ENCODE data around the gene PHOSPHO1.

The PHOSPHO1 gene

GRCh38 chr17:49223168-49223516 lies 7.4 kb downstream of the PHOSPHO1 start:
- DNase-seq: no peak
- intact Hi-C loops (cut with DNase I): loop anchor here (10.0 kb wide), 1 partner anchor 72 kb away; no protein-coding TSS in a partner anchor

GRCh38 chr17:49219987-49220386 lies 10.6 kb downstream of the PHOSPHO1 start:
- intact Hi-C loops (cut with DNase I): loop anchor here (10.0 kb wide), 1 partner anchor 75 kb away; no protein-coding TSS in a partner anchor
- DNase-seq: no peak

DNA sequence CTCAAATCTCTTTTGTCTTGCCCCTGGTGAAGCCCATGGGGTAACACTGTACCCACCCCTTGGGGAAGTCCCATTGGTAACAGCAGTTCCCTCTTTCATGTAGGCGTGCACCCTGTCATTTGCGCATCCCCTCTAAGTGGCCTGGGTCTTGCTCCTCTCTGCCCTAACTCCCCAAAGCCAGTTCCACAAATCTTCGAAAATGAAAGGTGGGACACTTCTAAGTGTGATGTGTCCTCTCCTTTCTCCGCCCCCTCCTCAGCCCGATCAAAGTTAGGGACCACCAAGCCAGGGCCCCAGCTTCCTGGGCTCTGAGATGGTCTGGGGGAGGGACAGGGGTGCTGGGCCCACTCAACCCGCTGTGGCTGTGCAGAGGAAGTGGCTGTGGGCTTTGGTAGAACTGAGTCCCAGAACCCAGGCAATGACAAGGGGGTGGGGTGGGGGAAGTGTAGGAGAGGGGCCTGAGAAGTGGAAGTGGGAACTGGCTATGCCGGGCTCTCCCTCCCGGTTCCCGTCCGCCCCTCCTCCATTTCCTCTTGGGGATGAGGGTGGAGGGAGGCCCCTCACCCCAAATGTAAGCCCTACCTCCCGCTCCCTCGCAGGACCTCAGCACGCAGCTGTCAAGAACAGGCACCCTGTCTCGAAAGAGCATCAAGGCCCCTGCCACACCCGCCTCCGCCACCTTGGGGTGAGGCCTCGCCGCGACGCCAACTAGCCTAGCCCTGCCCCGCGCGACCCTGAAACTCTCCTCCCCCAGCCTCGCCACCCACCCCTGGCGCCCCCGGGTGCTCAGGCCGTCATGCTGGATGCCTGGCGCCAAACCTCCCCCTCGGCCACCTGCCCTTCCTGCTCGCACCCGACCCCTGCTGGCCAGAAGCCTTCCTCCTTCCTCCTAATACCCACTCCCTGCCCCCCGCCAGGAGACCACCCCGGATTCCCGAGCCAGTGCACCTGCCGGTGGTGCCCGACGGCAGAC lies 11.4 kb downstream of the PHOSPHO1 start:
- peak in 1 of 10 donors; percentile 16 for DNase-seq
- intact Hi-C loops (cut with DNase I): no loop called here

DNA sequence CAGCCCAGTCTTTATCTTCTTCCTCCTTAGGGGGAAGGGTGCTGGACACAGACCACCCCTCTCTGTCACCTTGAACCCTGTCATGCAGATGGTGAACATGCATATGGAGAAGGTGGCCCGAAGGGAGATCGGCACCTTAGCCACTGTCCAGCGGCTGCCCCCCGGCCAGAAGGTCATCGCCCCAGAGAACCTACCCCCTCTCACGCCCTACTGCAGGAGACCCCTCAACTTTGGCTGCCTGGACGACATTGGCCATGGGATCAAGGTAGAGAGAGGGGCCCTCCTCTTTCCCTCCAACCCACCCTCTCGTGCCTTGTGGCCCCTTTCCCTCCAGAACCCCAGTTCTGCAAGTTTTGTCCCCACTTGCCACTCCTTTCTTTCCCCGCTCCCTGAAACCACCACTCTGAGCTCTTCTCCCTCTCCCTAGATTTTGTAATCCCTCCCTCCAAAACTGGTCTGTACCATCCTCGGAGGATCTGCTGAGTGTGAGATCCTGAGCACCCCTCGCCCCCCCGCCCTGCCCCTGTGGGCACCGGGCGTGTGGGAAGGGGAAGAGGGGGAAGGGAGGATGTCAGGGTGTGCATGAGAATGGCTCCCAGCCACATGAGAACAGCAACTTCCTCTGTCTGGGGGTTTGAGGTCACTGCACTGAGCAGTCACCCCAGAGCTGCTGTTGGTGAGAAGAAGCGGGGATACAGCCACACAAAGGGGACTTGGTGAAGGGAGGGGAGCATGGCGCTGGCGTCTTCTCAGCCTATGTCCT lies 12.8 kb downstream of the PHOSPHO1 start:
- peak in 1 of 10 donors; percentile 42 for DNase-seq
- intact Hi-C loops (cut with DNase I): no loop called here

DNA sequence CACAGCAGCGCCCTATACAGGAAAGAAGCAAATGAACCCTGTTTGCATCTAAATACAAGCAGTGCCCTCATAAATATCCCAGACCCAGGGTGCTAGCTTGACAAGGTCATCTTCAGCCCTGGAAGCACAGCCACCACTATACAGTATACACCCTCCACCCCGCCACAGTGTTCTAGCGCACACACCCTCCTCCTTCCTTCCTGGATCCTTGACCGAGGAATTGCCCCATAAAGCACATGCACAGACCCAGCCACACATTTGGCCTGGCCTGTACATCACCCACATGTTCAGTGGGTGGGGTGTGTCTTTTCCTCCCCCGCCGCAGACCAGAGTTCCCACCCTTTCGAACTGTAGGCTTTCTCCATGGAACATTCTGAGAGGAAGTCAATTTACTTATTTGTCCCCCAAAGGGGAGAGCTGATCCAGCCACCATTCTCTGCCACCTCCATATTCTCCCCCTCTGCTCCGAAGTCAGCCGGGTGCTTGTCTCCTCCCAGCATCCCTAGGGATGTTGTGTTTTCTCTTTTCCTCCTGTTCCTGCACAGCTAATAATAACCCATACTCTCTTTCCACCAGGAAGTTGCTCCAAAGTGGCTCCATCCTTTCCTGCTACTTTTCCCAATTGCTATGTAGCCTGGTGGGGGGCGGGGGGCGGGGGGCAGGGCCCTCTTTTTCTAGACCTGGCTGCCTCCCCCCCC lies 13.5 kb downstream of the PHOSPHO1 start:
- intact Hi-C loops (cut with DNase I): no loop called here
- peak in 1 of 10 donors; percentile 36 for DNase-seq

GRCh38 chr17:49216482-49216881 lies 14.1 kb downstream of the PHOSPHO1 start:
- intact Hi-C loops (cut with DNase I): no loop called here

GRCh38 chr17:49214676-49215360 lies 15.8 kb downstream of the PHOSPHO1 start:
- intact Hi-C loops (cut with DNase I): no loop called here
- DNase-seq: peak in 1 of 10 donors; percentile 44

More at GRCh38 chr17:49216482-49216881, 14.1 kb downstream of the PHOSPHO1 start:
- DNase-seq: peak in 1 of 10 donors; percentile 77

DNA sequence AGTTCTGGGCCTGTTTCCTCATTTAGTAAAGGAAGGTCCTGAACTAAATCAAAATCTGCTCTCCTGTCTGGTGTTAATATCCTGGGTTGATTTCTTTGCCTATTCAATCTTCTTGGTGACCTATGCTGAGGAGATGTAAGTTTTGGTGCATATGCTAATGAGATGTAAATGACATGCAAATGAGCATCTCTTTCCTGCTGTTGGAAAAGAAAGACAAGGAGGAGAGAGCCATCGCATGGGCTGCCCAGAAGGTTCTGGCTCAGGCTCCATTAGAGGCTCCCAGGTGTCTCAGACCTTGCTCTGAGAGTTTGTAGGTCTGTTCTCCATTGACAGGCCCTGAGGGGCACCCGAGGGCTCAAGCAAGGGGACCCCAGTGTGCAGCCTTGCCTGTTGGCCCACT lies 16.7 kb downstream of the PHOSPHO1 start:
- no peak for DNase-seq
- intact Hi-C loops (cut with DNase I): no loop called here

DNA sequence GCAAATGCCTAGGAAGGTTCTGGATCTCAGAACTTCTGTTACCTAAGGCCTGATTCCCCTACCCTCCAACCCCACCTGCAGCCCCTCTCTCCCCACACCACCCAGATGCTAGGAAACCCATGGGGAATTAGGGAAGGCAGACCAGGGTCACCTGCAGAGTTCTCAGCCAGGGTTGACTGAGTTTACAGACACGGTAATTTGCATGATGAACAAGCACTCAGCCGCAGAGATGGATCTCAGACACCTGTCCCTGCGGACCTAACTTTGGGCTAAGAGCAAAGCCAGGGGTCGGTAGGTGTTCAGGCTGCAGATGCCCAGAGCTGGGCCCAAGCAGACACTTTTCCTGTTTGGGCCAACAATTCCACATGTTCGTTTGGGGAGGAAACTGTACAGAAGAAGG lies 17.2 kb downstream of the PHOSPHO1 start:
- intact Hi-C loops (cut with DNase I): no loop called here
- peak in 1 of 10 donors; percentile 38 for DNase-seq

DNA sequence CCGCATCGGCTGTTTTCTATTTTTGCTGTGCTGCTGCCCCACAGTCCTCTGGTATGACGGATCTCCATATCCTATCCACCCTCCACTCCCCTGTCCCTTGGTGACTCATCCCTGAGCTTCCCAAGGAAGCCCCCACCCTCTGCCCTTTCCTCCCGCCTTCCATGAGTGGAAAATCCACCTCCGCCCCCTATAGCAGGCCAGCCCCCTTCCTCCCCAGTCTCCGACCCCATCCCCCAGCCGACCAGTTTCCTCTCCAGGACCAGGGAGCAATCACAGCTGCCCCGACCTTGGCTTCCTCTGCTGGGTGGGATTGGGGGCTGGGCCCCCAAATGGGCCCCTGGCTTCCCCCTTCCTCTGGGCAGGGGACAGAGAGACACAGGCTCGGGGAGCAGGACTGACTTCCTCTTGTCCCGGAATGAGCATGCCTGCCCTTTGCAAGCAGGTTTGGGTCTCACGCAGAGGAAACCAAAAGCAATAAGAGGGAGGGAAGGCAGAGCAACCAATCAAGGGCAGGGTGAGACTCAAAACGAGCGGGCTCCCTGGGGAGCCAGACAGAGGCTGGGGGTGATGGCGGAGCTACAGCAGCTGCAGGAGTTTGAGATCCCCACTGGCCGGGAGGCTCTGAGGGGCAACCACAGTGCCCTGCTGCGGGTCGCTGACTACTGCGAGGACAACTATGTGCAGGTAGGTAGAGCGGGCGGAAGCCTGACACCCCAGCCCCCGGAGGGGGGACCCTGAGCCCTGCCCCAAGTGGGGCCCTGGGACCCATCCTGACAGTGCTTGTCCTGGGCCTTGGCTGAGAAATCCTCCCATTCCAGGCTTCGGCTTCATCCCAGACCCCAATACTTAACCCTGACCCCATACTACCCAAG lies 20.2 kb downstream of the PHOSPHO1 start, which contains the start of the genes ABI3 and GNGT2:
ABI3 (plus strand) TSS at position 550 of the 872 bp plus-strand sequence; CDS start at position 568, 18 bp downstream.
GNGT2 (minus strand) TSS at position 417 of the 872 bp plus-strand sequence. CDS start 3,152 bp downstream, outside the sequence.
- intact Hi-C loops (cut with DNase I): no loop called here
- DNase-seq: peak in 2 of 10 donors; percentile 19 to 81

DNA sequence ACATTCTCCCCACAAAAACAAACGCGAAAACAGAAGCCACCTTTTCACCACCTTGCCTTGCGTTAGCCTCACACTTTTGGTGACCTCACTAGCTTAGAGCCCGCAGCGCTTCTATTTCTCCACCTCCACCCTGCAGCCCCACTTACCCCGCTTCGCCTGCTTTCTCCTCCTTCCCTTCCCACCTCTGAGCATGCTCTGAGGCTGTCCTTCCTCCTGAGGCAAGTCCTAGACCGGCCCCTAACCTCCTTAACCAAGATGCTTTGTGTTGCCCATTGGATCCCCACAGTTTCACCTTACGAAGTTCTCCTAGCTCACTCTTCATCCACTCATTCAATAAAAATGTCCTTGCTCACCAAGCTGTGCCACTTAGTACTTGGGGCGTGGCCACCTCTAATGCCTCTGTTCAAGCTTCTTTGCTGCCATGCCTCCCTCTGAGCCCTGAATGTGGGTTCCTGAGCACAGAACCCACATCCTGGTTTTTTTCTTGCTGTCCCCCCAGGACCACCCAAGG lies 21.5 kb downstream of the PHOSPHO1 start:
- peak in 1 of 10 donors; percentile 47 for DNase-seq

GRCh38 chr17:49204516-49204915 lies 26.1 kb downstream of the PHOSPHO1 start:
- intact Hi-C loops (cut with DNase I): no loop called here
- DNase-seq: peak in 1 of 10 donors; percentile 4

More for the DNA sequence above, 21.5 kb downstream of the PHOSPHO1 start:
- intact Hi-C loops (cut with DNase I): no loop called here

DNA sequence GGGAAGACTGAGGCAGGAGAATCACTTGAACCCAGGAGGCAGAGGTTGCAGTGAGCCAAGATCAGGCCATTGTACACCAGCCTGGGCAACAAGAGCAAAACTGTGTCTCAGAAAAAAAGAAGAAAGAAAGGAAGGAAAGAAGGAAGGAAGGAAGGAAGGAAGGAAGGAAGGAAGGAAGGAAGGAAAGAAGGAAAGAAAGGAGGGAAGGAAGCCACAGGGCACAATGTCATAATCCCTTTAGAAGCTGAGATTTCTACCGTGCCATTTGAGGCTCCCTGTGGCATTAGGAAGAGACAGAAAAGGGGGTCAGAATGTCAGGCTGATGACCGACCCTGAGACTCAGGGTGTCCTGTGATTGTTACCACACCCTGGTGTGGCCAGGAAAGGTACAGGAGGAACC lies 26.8 kb downstream of the PHOSPHO1 start:
- intact Hi-C loops (cut with DNase I): no loop called here
- peak in 1 of 10 donors; percentile 17 for DNase-seq

DNA sequence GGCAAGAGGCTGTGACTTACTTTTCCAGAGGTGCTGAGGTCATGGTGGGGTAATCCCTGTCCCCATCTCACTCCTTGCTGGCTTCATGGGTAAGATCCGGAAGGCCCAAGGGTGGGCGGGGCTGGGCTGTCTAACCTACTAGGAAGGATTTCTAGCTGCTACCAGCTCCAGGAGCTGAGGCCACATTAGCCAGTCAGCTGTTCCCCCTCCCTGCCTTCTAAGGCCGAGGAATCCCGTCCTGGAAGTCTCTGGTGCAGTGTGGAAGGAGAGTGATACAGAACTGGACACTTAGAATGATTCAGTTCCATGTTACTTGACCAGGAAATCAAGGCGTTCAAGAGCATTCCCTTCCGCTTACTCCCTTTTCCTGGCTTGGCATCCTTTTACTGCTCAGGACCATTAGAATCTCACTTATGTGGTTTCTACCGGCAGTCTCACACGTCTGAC lies 29.1 kb downstream of the PHOSPHO1 start:
- intact Hi-C loops (cut with DNase I): no loop called here
- peak in 1 of 10 donors; percentile 25 for DNase-seq

GRCh38 chr17:49200423-49201083 lies 30.0 kb downstream of the PHOSPHO1 start:
- intact Hi-C loops (cut with DNase I): no loop called here

DNA sequence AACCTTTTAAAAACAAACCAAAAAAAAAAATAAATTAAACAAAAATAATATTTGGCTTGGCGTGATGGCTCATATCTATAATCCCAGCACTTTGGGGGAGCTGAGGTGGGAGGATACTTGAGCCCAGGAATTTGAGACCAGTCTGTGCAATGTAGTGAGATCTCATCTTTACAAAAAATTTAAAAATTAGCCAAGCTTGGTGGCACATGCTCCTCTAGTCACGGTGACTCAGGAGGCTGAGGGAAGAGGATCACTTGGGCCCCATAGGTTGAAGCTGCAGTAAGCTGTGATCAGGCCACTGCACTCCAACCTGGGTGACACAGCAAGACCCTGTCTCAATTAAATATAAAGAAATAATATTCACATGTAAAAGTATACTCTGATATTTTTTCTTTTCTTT lies 32.4 kb downstream of the PHOSPHO1 start:
- DNase-seq: no peak
- intact Hi-C loops (cut with DNase I): no loop called here

More at GRCh38 chr17:49200423-49201083, 30.0 kb downstream of the PHOSPHO1 start:
- DNase-seq: peak in 1 of 10 donors; percentile 32

DNA sequence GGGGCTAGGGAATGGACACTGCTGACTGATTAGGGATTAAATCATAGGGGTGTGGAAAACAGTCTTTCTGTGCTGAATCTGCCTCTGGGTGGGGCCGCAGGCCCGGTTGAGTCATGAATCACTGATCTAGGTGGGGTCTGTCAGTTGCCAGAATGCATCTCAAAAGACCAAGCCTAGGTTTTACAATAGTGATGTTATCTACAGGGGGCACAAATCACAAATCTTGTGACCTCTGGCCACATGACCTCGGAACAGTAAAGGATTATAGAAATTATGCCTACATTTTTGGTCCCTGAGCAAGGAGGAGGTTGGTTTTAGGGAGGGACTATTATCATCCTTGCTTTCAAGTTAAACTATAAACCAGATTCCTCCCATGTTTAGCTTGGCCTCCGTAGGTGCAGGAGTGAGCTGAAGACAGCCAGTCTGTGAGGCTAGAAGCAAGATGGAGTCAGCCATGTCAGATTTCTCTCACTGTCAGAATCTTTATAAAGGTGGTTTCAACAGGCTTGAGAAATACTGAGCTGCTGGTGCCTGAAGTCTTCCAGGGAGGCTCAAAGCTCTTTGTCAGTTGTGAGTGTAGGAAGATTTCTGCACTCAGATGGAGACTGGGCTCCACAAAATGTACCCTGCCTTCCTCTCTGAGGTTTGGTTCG lies 33.1 kb downstream of the PHOSPHO1 start:
- DNase-seq: no peak

More for the DNA sequence above, 33.1 kb downstream of the PHOSPHO1 start:
- intact Hi-C loops (cut with DNase I): no loop called here
